Measurements from ENCODE around the gene ZNF445. TPM values are rescaled to one million over a fixed set of nuclear protein-coding genes. Genes with fewer than 3 reads are reported as not detected.

ZNF445 gene
- total and polyA plus RNA-seq, 9 of the 15 experiments (the other 6 are each of a cell fraction or from before 2014, with no cell fraction given), result 1.2 to 26.9 (median 10.6) TPM

- H4K20me1 ChIP-seq (replicated peaks; ENCODE audit: control insufficient read depth, insufficient read depth, low read length), result 0 out of 2 replicates have a peak, but pooled peaks cover 5% of the 10 kb centered on the region
- in situ Hi-C loops (cut with MboI) (loop anchor here (10.0 kb wide), 1 partner anchor 186 kb away; no protein-coding TSS in a partner anchor), intact Hi-C loops (cut with micrococcal nuclease) (loop anchor here (2.0 kb wide), 1 partner anchor 72 kb away; no protein-coding TSS in a partner anchor)
- H3K4me1 ChIP-seq (replicated peaks in 1 of 2; ENCODE audit: control insufficient read depth in 2 of 2, insufficient read depth in 2 of 2, low read length in 2 of 2), result peaks cover 6 to 17% of the 10 kb centered on the region in 2 experiments
- 31% methylated on average over 4 of the region's 4 CpGs for WGBS (ENCODE audit: insufficient coverage, low coverage, missing lambda C conversion rate)
- ATAC-seq (peak; percentile 3; the same call in 2 of the 3 replicates), FAIRE-seq (no peak), DNase-seq (ENCODE audit: extremely low read depth in 1 of 4, low spot score in 3 of 4) (peak in 1 of 4 experiments; percentile 24)
- no peaks in the 10 kb centered on the region for H3K27me3 ChIP-seq (ENCODE audit: control insufficient read depth in 2 of 2, insufficient read depth in 2 of 2, low read length in 2 of 2)
- peaks cover 46% of the 10 kb centered on the region for H3K79me2 ChIP-seq (ENCODE audit: control insufficient read depth, insufficient read depth, low read length)
- H3K9ac ChIP-seq (ENCODE audit: insufficient read depth in 1 of 2, low read depth in 2 of 2, low read length in 2 of 2), result peak overlapping the region; percentile 82 to 91
- H3K36me3 ChIP-seq (ENCODE audit: control insufficient read depth, insufficient read depth, low read length), result peaks cover 12% of the 10 kb centered on the region
- no TSS peak for BruUV-seq (replicated peaks)
- peak overlapping the region; percentile 87 for H3K4me2 ChIP-seq (ENCODE audit: insufficient read depth, low read length)
- peak overlapping the region; percentile 97 for H2AFZ ChIP-seq (ENCODE audit: low read depth, low read length)
- H3K27ac ChIP-seq (ENCODE audit: extremely low read depth, low read depth, low read length), result peak overlapping the region; percentile 85
- H3K9me1 ChIP-seq (ENCODE audit: control insufficient read depth, insufficient read depth, low read length), result peaks cover 4% of the 10 kb centered on the region
- ChIA-PET POLR2A (interaction anchor here (0.6 to 2.3 kb wide), 11 partner anchors 8 to 406 kb away, joined by 3 to 11 read pairs (median 4); partner anchors contain the start of genes KIAA1143, KIF15 and TCAIM), CTCF (ENCODE audit: low intra/inter-chr PET ratio) (interaction anchor here (0.6 kb wide), 1 partner anchor 257 kb away, joined by 3 read pairs; no protein-coding TSS in a partner anchor)
- H3K9me3 ChIP-seq (replicated peaks; ENCODE audit: control insufficient read depth, insufficient read depth, low read depth, low read length), result 0 out of 2 replicates have a peak, but pooled peaks cover 3% of the 10 kb centered on the region
- peak overlapping the region; percentile 91 for H3K4me3 ChIP-seq
- TF ChIP-seq ARNT (IDR thresholded peaks at IDR 0.05) (0 out of 4 replicates have a peak, but pooled peaks of 1 of the 2 experiments have one; percentile 3), ARID1B (IDR thresholded peaks at IDR 0.05) (0 out of 2 replicates have a peak, but pooled peaks have one; percentile 2), PBX2 (CRISPR knock-in tag; IDR thresholded peaks at IDR 0.05; ENCODE audit: low read depth) (no peak), PBX2 (tag; conservative IDR thresholded peaks at IDR 0.05; ENCODE audit: low read depth) (0 out of 2 replicates have a peak, but pooled peaks have one; percentile 12), NCOA1 (IDR thresholded peaks at IDR 0.05; ENCODE audit: low read depth) (no peak), ZNF175 (CRISPR knock-in tag; IDR thresholded peaks at IDR 0.05; ENCODE audit: low read depth) (no peak), YY1 (IDR thresholded peaks at IDR 0.05; ENCODE audit: borderline replicate concordance in 1 of 3, control insufficient read depth in 1 of 3, extremely low read depth in 1 of 3, insufficient read depth in 3 of 3, insufficient read length in 1 of 3, insufficient replicate concordance in 2 of 3, low read depth in 1 of 3, low read length in 2 of 3) (no peak), ZBTB40 (IDR thresholded peaks at IDR 0.05) (peak; percentile 27; the same call in 1 of the 2 replicates), ZBTB40 (CRISPR knock-in tag; IDR thresholded peaks at IDR 0.05) (no peak)
These were observed 33.7 kb upstream of the ZNF445 start for GRCh38 chr3:44511238-44511566.

All from K562 (cell line).